Tibial nerve (tissue), 4 donors: Measurements from ENCODE around the gene LHFPL3. TPM values are rescaled to one million over a fixed set of nuclear protein-coding genes. Genes with fewer than 3 reads are reported as not detected.

ENCODE experiments used
- DNase-seq, 2 donors: peaks; one replicate each; pipeline ENCODE4 v3.0.0-alpha.2; 2019; ENCODE audit warnings: low spot score in 2 of 2
- H3K27ac ChIP-seq, 4 donors: fragments of 200-600 bp; sonication (generic) in 3 of 4; one replicate each; pipeline ENCODE4 v1.5.1; 2017 to 2019; ENCODE audit warnings: mild to moderate bottlenecking in 1 of 4
- H3K27me3 ChIP-seq, 2 donors: fragments of 200-600 bp; sonication (generic) in 1 of 2; one replicate each; pipeline versions ENCODE4 v1.5.1 to v1.6.0; 2017 to 2019
- H3K36me3 ChIP-seq, 3 donors: fragments of 200-600 bp; sonication (generic); one replicate each; pipeline ENCODE4 v1.5.1; 2018 to 2019
- H3K4me1 ChIP-seq, 4 donors: fragments of 200-600 bp; sonication (generic) in 3 of 4; one replicate each; pipeline ENCODE4 v1.5.1; 2017 to 2019
- H3K4me3 ChIP-seq, 4 donors: fragments of 200-600 bp; sonication (generic) in 3 of 4; one replicate each; pipeline ENCODE4 v1.5.1; 2017 to 2019; ENCODE audit warnings: mild to moderate bottlenecking in 1 of 4, moderate library complexity in 1 of 4
- H3K9me3 ChIP-seq, 4 donors: fragments of 200-600 bp; sonication (generic) in 3 of 4; one replicate each; pipeline ENCODE4 v1.5.1; 2017 to 2019
- CTCF ChIP-seq, 5 experiments: fragments of 200-600 bp in 3 of 5; fragments of 450-650 bp in 2 of 5; sonication (generic) in 3 of 5; IDR thresholded peaks; one replicate each; pipeline ENCODE4 v1.5.1; 2016 to 2019; ENCODE audit warnings: antibody characterized with exemption in 5 of 5, mild to moderate bottlenecking in 3 of 5, moderate library complexity in 2 of 5
- EP300 ChIP-seq, 2 donors: sonication (generic); formaldehyde crosslinking; IDR thresholded peaks; one replicate each; pipeline ENCODE4 v1.6.1; 2017; ENCODE audit warnings: antibody characterized with exemption in 2 of 2, mild to moderate bottlenecking in 1 of 2
- POLR2A ChIP-seq, 2 donors: fragments of 450-650 bp; IDR thresholded peaks; one replicate each; pipeline ENCODE4 v1.6.1; 2017; ENCODE audit warnings: antibody characterized with exemption in 2 of 2, mild to moderate bottlenecking in 2 of 2, moderate library complexity in 2 of 2
- WGBS, 2 donors: methylation state at CpG; one replicate each; pipeline ENCODE4 v1.1.5; 2018; 5-methylcytosine and 5-hydroxymethylcytosine counted together
- total RNA-seq, 4 donors: library from RNA; depleted of rRNA; stranded (reverse); fragments of >200 nt; gene quantifications; one replicate each; pipeline ENCODE4 v1.1.0, GENCODE V29; 2016

The LHFPL3 gene
- total RNA-seq, 4 donors from 2014 or later = not detected

DNA sequence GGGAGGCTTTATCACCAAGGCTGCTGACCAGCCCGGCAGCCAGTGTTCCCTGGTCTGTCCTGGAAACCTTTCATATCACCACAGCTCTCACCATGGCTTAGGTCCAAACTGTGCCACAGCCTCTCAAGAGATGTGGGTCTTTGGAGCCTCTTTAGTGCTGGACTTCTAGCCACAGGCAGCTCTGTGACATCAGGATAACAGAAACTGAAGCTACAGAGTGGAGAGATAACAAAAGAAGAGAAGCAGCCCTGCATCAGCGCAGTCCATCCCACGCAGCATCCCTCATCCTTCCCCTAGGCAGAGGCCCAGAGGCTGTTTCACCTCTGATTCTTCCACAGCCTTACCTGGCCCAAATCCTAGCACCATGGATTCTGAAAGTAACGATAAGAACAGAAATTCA lies 497.7 kb downstream of the LHFPL3 start:
- Histone ChIP-seq H3K9me3 (no peaks in the 10 kb centered on the region), H3K27me3 (no peaks in the 10 kb centered on the region), H3K4me3 (no peak overlapping the region), H3K27ac (no peak overlapping the region), H3K36me3 (no peaks in the 10 kb centered on the region), H3K4me1 (no peaks in the 10 kb centered on the region)
- TF ChIP-seq POLR2A (IDR thresholded peaks at IDR 0.05) (no peak), EP300 (IDR thresholded peaks at IDR 0.05) (no peak)
- no peak for DNase-seq
- whole genome bisulfite sequencing, 2 donors = 83 to 97% methylated on average over 4 of the region's 4 CpGs

DNA sequence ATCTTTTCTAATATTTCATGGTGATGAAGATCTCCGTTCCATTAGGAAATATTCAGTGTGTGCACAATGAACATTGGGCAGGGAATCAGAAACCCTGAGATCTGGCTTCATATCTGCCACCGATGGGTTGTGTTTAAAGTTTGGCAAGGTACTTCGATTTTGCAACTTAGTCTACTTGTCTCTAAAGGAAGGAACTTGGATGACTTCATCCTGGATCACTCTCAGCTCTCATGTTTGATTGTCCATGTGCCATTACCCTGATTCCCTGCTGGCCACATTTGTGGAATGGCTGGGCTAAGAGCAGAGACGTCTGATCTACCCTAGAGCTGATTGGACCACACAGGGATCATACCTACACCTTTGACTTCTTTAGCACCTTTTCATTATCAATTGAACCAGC lies 508.6 kb downstream of the LHFPL3 start:
- Histone ChIP-seq H3K4me3 (no peak overlapping the region), H3K27ac (no peak overlapping the region), H3K27me3 (no peaks in the 10 kb centered on the region), H3K4me1 (no peaks in the 10 kb centered on the region), H3K9me3 (no peaks in the 10 kb centered on the region), H3K36me3 (no peaks in the 10 kb centered on the region)
- 64 to 71% methylated on average over 4 of the region's 4 CpGs for WGBS, 2 donors
- DNase-seq = peak in 1 of 2 donors; percentile 8
- TF ChIP-seq EP300 (IDR thresholded peaks at IDR 0.05) = no peak
- TF ChIP-seq POLR2A (IDR thresholded peaks at IDR 0.05) = no peak
- TF ChIP-seq CTCF (IDR thresholded peaks at IDR 0.05) = no peak

- H3K27me3 ChIP-seq = no peaks in the 10 kb centered on the region
- no peaks in the 10 kb centered on the region for H3K4me1 ChIP-seq
- no peak overlapping the region for H3K27ac ChIP-seq
- 52 to 64% methylated on average over 3 of the region's 3 CpGs for WGBS, 2 donors
- no peaks in the 10 kb centered on the region for H3K9me3 ChIP-seq
- no peak overlapping the region for H3K4me3 ChIP-seq
- DNase-seq = no peak
- H3K36me3 ChIP-seq = no peaks in the 10 kb centered on the region
- no peak for TF ChIP-seq EP300 (IDR thresholded peaks at IDR 0.05)
- TF ChIP-seq CTCF (IDR thresholded peaks at IDR 0.05) = no peak
- TF ChIP-seq POLR2A (IDR thresholded peaks at IDR 0.05) = no peak
These were observed 510.3 kb downstream of the LHFPL3 start for GRCh38 chr7:104838537-104839299.

GRCh38 chr7:104839842-104840241 lies 511.4 kb downstream of the LHFPL3 start:
- no peak for TF ChIP-seq POLR2A (IDR thresholded peaks at IDR 0.05)
- no peak for TF ChIP-seq EP300 (IDR thresholded peaks at IDR 0.05)
- TF ChIP-seq CTCF (IDR thresholded peaks at IDR 0.05) = no peak
- Histone ChIP-seq H3K4me3 (no peak overlapping the region), H3K4me1 (no peaks in the 10 kb centered on the region), H3K27me3 (no peaks in the 10 kb centered on the region), H3K36me3 (no peaks in the 10 kb centered on the region), H3K27ac (no peak overlapping the region), H3K9me3 (no peaks in the 10 kb centered on the region)
- no peak for DNase-seq

DNA sequence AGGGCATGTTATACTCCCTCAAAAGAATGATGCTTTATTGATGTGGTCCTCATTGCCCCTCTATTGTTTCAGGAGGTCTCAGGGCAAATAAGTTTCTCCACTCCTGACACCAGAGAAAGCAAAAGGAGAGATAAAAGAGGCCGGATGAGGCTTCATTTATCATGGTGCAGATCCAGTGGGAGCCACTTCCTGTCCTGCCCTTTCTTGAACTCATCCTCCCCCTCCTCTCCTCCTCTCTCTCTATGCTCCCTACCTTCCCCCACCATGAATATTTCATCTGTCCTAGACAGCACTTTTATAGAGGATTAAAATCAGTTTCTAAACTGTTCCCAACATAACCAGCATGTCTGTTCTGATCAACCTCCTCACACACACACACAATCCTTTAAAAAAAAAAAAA lies 513.4 kb downstream of the LHFPL3 start:
- no peaks in the 10 kb centered on the region for H3K4me1 ChIP-seq
- H3K27me3 ChIP-seq = no peaks in the 10 kb centered on the region
- H3K27ac ChIP-seq = no peak overlapping the region
- DNase-seq = no peak
- no peak for TF ChIP-seq POLR2A (IDR thresholded peaks at IDR 0.05)
- TF ChIP-seq EP300 (IDR thresholded peaks at IDR 0.05) = no peak
- TF ChIP-seq CTCF (IDR thresholded peaks at IDR 0.05) = no peak
- no peaks in the 10 kb centered on the region for H3K9me3 ChIP-seq
- no peaks in the 10 kb centered on the region for H3K36me3 ChIP-seq
- H3K4me3 ChIP-seq = no peak overlapping the region
- WGBS, 2 donors = 23 to 26% methylated on average over 1 of the region's 1 CpG
